CD4-positive, alpha-beta T cell (primary cell): ENCODE measurements around the gene NR3C2. TPM values are rescaled to one million over a fixed set of nuclear protein-coding genes. Genes with fewer than 3 reads are reported as not detected.

Experiments used
- ATAC-seq: fragments of 200-7000 bp; cut with Tn5 transposase; one replicate; pipeline ENCODE4 v1.10.0; 2022; ENCODE audit warnings: mild to moderate bottlenecking; ENCODE audit not compliant: poor library complexity
- CTCF ChIA-PET: fragments of 350-600 bp; sonication (Branson Sonifier 250); formaldehyde crosslinking; loops from one replicate; lab custom pipeline; 2021; ENCODE audit warnings: antibody characterized with exemption, inconsistent platforms; lab: Charles Lee
- POLR2A ChIA-PET: fragments of 350-600 bp; sonication (Branson Sonifier 250); formaldehyde crosslinking; loops from one replicate; lab custom pipeline; 2021; ENCODE audit warnings: antibody characterized with exemption, inconsistent platforms; lab: Charles Lee
- DNase-seq, 14 experiments: peaks; one replicate each; pipeline ENCODE4 v3.0.0-alpha.2; 2013 to 2020; ENCODE audit warnings: mixed read lengths in 2 of 14
- H3K27ac ChIP-seq, 2 donors: one replicate each; pipeline versions ENCODE4 v1.5.1 to v1.7.0; 2013; ENCODE audit warnings: low read length in 2 of 2, low read depth in 1 of 2, mild to moderate bottlenecking in 1 of 2
- H3K27me3 ChIP-seq, 2 experiments: 1 replicate in 1 of 2; 2 replicates in 1 of 2; pipeline versions ENCODE4 v1.6.1 to v1.7.0; 2013; ENCODE audit warnings: low read length in 2 of 2, control low read depth in 1 of 2, mild to moderate bottlenecking in 1 of 2, moderate library complexity in 1 of 2; ENCODE audit not compliant: insufficient read depth in 2 of 2, control insufficient read depth in 1 of 2
- H3K36me3 ChIP-seq: one replicate; pipeline ENCODE4 v1.6.1; 2013; ENCODE audit warnings: low read length, control low read depth; ENCODE audit not compliant: insufficient read depth
- H3K4me1 ChIP-seq: one replicate; pipeline ENCODE4 v1.6.1; 2013; ENCODE audit warnings: low read length, control low read depth; ENCODE audit not compliant: insufficient read depth
- H3K4me3 ChIP-seq: one replicate; pipeline ENCODE4 v1.5.1; 2013; ENCODE audit warnings: mild to moderate bottlenecking, low read length, moderate library complexity
- H3K9me3 ChIP-seq, 2 experiments: 1 replicate in 1 of 2; 2 replicates in 1 of 2; pipeline versions ENCODE4 v1.6.1 to v1.7.0; 2013; ENCODE audit warnings: low read length in 2 of 2, mild to moderate bottlenecking in 2 of 2, control low read depth in 1 of 2, moderate library complexity in 1 of 2; ENCODE audit not compliant: control insufficient read depth in 1 of 2, insufficient read depth in 1 of 2
- H3K27ac Mint-ChIP-seq: one replicate; pipeline ENCODE4 v1.8.0; 2020; ENCODE audit warnings: mixed read lengths
- H3K27me3 Mint-ChIP-seq: one replicate; pipeline ENCODE4 v1.8.0; 2021; ENCODE audit warnings: mixed read lengths
- H3K36me3 Mint-ChIP-seq: one replicate; pipeline ENCODE4 v1.8.0; 2021; ENCODE audit warnings: low read depth, mixed read lengths
- H3K4me1 Mint-ChIP-seq: one replicate; pipeline ENCODE4 v1.8.0; 2021; ENCODE audit warnings: low read depth, mixed read lengths
- H3K4me3 Mint-ChIP-seq: one replicate; pipeline ENCODE4 v1.8.0; 2020; ENCODE audit warnings: mild to moderate bottlenecking, mixed read lengths
- H3K9me3 Mint-ChIP-seq: one replicate; pipeline ENCODE4 v1.8.0; 2020; ENCODE audit warnings: mixed read lengths
- intact Hi-C, 2 experiments: fragments of 100-400 bp; cut with DNase I in 1 of 2; cut with micrococcal nuclease in 1 of 2; formaldehyde crosslinking; loops; one replicate each; pipeline versions ENCODE4 v1.15.1 to v1.9.0; 2023 to 2025; cut with DNase I, micrococcal nuclease
- total RNA-seq, 174 experiments: library from RNA in 2 of 174; stranded (reverse) in 2 of 174; gene quantifications; one replicate each; pipeline ENCODE4 v1.2.3 and lab custom pipeline; 2021 to 2026
- TF ChIP-seq, protein P1 (sequence below): fragments of 200-600 bp; IDR thresholded peaks from one replicate; pipeline ENCODE4 v1.8.0; 2022; ENCODE audit warnings: antibody characterized with exemption, mild to moderate bottlenecking

The NR3C2 gene
- total RNA-seq, 2 experiments from 2014 or later = 31.6 to 35.0 TPM

DNA sequence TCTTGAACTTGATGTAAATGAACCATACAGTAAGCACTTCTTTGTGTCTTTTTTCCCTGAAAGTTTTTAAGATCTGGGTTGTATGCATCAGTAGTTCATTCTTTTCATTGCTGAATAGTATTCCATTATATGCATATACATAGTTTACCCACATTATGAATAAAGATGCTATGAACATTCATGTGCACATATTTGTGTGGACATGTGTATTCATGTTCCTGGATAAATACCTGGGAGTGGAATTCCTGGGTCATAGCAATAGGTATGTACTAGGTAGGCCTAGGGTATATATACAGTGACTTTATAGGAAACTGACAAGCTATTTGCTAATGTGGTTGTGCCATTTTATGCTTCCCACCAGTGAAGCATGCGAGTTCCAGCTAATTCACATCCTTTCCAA, 215.9 kb downstream of the NR3C2 start:
- Histone ChIP-seq H3K4me3 (no peak overlapping the region), H3K27ac (no peak overlapping the region), H3K27me3 (no peaks in the 10 kb centered on the region), H3K4me1 (no peaks in the 10 kb centered on the region), H3K9me3 (no peaks in the 10 kb centered on the region), H3K36me3 (no peaks in the 10 kb centered on the region)
- no peaks in the 10 kb centered on the region for H3K9me3 Mint-ChIP-seq
- TF ChIP-seq, protein P1, sequence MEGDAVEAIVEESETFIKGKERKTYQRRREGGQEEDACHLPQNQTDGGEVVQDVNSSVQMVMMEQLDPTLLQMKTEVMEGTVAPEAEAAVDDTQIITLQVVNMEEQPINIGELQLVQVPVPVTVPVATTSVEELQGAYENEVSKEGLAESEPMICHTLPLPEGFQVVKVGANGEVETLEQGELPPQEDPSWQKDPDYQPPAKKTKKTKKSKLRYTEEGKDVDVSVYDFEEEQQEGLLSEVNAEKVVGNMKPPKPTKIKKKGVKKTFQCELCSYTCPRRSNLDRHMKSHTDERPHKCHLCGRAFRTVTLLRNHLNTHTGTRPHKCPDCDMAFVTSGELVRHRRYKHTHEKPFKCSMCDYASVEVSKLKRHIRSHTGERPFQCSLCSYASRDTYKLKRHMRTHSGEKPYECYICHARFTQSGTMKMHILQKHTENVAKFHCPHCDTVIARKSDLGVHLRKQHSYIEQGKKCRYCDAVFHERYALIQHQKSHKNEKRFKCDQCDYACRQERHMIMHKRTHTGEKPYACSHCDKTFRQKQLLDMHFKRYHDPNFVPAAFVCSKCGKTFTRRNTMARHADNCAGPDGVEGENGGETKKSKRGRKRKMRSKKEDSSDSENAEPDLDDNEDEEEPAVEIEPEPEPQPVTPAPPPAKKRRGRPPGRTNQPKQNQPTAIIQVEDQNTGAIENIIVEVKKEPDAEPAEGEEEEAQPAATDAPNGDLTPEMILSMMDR = no peak
- POLR2A ChIA-PET = no interaction called here
- H3K4me3 Mint-ChIP-seq = no peak overlapping the region
- H3K27ac Mint-ChIP-seq = no peak overlapping the region
- intact Hi-C loops = no loop called here
- H3K27me3 Mint-ChIP-seq = no peaks in the 10 kb centered on the region
- CTCF ChIA-PET = no interaction called here
- no peaks in the 10 kb centered on the region for H3K36me3 Mint-ChIP-seq
- H3K4me1 Mint-ChIP-seq = peaks cover 23% of the 10 kb centered on the region
- ATAC-seq (no peak), DNase-seq (no peak)

GRCh38 chr4:148225639-148226038, 216.6 kb downstream of the NR3C2 start:
- Mint-ChIP-seq H3K27ac (no peak overlapping the region), H3K4me3 (no peak overlapping the region)
- TF ChIP-seq, protein P1 = no peak

GRCh38 chr4:148224476-148224875, 217.7 kb downstream of the NR3C2 start:
- DNase-seq (no peak), ATAC-seq (no peak)
- CTCF ChIA-PET = interaction anchor here (0.8 to 1.2 kb wide), 2 partner anchors 13 to 91 kb away, joined by 3 read pairs; no protein-coding TSS in a partner anchor
- no peaks in the 10 kb centered on the region for H3K4me1 ChIP-seq
- Mint-ChIP-seq H3K9me3 (no peaks in the 10 kb centered on the region), H3K27ac (no peak overlapping the region), H3K27me3 (no peaks in the 10 kb centered on the region), H3K36me3 (no peaks in the 10 kb centered on the region), H3K4me1 (peaks cover 19% of the 10 kb centered on the region), H3K4me3 (no peak overlapping the region)
- no peak overlapping the region for H3K4me3 ChIP-seq
- TF ChIP-seq, protein P1 = no peak
- H3K9me3 ChIP-seq = no peaks in the 10 kb centered on the region
- no peaks in the 10 kb centered on the region for H3K27me3 ChIP-seq
- POLR2A ChIA-PET = interaction anchor here (1.0 kb wide), 1 partner anchor 219 kb away, joined by 3 read pairs; no protein-coding TSS in a partner anchor
- no peak overlapping the region for H3K27ac ChIP-seq
- intact Hi-C loops = no loop called here
- H3K36me3 ChIP-seq = no peaks in the 10 kb centered on the region

More at GRCh38 chr4:148225639-148226038, 216.6 kb downstream of the NR3C2 start:
- intact Hi-C loops = no loop called here
- Histone ChIP-seq H3K9me3 (no peaks in the 10 kb centered on the region), H3K27me3 (no peaks in the 10 kb centered on the region), H3K4me1 (no peaks in the 10 kb centered on the region), H3K36me3 (no peaks in the 10 kb centered on the region), H3K27ac (no peak overlapping the region), H3K4me3 (no peak overlapping the region)
- Mint-ChIP-seq H3K4me1 (peaks cover 23% of the 10 kb centered on the region), H3K9me3 (no peaks in the 10 kb centered on the region), H3K36me3 (no peaks in the 10 kb centered on the region), H3K27me3 (no peaks in the 10 kb centered on the region)
- ChIA-PET CTCF (interaction anchor here (1.2 kb wide), 1 partner anchor 89 kb away, joined by 3 read pairs; no protein-coding TSS in a partner anchor), POLR2A (no interaction called here)
- DNase-seq = no peak
- ATAC-seq = no peak
